GM18867 (cell line): ENCODE measurements around the gene LKAAEAR1.

Experiments
- ATAC-seq: cut with Tn5 transposase; IDR thresholded peaks from one replicate; pipeline ENCODE4 v1.9.1; 2021; ENCODE audit warnings: mild to moderate bottlenecking, moderate library complexity; ENCODE audit not compliant: unreplicated experiment

LKAAEAR1 gene

DNA sequence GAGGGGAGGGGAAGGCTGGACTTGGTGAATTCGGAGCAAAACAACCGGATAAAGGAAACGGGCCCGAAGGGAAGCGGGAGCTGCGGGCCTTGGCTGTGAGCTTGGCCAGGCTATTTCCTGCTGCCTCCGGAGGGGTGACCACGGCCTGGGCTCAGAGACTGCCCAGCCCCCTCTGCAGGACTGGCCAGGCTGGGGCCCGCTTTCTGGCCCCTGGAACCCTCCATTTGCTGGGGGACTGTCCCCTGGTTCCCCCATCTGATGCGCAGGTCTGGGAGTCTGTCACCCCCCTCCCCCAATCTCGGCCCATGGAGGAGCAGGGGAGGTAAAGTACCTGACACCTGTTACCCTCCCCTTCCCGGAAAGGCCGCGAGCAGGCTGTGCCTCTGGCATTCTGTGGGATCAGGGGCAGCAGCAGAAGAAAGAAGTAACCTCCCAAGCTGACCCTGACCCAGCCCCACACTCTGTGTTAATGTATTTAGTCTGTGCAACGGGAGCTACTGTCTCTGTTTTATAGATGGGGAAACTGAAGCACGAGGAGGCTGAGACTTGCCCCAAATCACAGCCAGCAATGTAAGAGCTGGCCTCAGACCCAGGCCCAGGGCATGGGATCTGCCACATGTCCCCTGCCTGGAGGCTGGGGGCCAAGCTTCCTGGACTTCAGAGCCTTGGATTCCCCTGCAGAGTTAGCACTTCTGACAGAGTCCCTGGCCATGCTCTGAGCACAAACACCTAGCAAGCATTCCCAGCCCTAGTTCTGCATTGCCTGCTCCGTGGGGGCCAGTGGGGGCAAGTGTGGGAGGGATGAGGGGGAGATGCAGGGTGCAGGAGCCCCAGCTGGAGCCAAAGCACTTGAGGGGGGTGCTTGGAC is 44.7 kb downstream of the LKAAEAR1 start:
- ATAC-seq = no peak

DNA sequence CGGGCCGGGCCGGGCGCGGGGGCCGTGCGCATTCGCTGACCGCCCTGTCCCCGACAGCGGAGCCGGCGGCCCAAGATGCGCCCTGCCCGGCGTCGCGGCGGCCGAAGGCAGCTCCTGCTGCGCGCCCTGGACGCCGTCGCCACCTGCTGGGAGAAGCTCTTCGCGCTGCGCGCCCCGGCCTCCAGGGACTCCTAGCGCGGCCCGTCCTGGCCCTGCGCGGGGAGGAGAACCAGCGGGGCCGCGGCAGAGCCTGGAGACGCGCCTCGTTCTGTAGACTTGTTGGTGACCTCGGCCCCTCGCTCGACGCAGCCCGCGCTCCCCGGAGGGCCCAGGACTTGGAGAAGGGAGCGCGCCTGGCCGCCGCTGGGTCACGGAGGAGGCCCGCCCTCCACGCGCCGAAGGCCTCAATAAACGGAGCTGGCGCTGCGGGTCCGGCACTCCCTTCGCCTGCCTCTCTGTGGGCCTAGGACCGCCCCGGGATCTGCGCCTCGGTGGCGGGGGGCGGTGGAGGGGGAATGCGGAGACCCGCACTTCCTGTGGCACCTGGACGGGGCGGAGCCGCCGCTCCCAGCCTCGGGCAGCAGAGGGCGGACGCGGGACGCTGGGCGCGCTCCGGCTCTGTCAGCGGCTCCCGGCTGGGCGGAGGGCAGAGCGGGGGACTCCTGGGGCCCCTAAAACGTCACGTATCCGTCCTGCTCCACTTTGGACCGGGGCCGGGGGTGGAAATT is 45.5 kb downstream of the LKAAEAR1 start:
- ATAC-seq = peak; percentile 53

DNA sequence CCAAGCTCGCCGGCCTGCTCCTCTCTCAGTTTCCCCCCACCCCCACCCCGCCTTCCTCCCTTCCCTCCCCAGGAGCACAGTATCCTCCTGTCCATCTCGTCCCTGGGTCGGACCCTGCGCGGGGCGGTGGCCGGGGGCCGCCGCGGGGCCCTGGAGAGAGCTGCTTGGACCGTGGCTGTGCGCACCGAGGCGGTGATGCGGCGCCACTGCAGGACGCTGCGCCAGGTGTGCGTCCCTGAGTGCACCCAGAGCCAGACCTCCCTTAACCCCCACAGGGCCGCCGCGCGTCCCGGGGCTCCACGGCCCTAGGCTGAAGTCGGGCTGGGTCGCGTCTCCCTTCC is 46.0 kb downstream of the LKAAEAR1 start:
- peak; percentile 28 for ATAC-seq

DNA sequence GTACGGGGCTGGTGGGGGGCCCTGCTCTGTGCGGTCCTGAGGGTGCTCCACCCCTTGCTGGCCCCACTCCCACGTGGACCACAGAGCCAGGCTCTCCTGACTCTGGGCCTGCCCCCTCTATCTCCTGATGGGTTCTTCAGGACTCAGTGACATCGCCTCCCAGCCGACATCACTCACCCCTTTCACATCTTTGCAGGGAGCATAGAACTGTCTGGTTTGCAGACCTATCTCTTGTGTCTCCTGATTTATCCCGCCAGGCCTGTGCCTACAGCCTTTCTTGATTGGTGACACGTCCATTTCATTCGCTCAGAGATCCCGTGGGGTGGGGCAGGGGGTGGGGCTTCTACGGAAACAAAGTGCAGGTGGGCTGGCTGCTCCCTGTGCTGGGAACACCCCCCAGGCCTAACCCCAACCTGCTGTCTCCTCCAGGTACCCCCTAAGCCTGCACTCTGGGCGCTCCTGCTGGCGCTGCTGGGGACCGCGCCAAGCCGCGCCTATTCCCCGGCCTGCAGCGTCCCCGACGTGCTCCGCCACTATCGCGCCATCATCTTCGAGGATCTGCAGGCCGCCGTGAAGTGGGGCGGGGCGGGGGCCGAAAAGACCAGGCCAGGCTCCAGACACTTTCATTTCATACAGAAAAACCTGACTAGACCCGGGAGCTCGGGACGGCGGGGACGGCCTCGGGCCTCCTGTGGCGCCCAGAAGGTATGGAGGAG is 46.5 kb downstream of the LKAAEAR1 start:
- ATAC-seq = no peak

DNA sequence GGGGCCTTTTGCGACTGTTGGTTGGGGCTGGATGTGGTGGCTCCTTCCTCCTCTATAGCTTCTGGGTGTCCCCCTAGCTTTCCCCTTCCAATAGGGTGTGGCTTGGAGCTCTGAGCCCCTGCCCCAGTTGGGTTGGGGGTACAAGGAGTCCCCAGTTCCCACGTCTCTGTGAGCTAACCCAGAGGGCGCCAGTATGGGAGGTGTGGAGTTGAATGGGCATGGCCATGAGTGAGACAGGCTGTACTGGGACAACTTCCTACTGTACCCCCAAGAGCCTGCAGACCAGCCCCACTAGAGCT is 47.0 kb downstream of the LKAAEAR1 start:
- ATAC-seq = no peak

DNA sequence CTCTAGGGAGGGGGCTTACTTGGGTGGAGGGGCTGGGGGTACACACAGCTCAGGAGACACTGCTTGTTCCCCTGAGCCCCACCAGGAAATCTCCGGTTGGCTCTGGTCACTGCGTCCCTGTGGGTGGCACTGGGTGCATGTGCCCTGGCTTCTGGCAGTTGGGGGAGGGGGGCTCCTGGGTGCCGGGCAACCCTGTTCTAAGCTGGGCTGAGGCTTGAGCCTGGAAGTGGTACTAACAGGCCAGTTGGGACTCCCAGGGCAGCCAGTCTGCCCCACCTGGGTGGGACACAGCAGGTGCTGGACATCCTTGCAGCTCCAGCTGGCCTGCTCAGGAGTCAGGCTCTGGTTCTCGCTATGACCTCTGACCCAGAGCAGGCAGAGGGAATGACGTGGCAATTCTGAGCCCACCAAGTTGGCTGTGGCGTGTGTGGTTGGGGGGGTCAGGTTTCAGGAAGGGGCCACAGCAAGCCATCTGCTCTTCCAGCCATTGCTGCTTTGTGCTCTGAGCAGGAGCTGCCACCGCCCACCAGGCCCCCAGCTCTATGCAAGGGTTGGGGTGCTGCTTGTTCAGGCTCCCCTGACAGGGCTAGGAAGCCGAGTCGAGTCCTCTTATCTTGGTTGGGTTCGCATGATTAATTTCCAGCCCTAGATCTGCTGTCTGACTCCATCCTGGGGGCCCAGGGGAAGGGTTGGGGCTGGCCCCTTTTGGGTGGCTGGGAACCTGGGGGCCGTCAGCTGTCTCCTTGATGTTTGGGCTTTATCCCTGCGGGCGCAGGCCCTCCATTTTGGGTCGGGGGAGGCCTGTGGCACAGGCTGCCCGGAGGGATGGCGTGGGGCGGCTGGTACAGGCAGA is 47.6 kb downstream of the LKAAEAR1 start:
- ATAC-seq = no peak

DNA sequence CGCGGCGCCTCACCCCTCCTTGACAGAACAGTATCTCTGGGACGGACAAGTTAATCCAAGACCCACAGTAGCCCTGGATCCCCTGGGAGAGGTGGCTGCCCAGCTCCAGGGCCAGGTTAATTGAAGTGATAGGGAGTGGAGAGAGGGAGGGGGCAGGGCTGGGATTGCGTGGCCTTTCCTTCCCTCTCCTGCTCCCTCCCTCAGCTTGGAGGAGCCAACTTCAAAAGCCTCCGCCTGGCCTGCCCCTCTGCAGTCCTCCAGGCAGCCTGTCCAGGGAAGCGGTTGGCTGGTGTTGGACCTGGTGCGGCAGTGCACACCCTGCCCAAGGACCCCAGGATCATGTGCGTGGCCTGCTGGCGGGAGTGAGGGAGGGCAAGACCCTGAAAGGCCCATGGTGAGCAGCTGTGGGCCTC is 48.3 kb downstream of the LKAAEAR1 start, which contains the start of gene C20orf204:
C20orf204 (plus strand) TSS at position 250 of the 413 bp plus-strand sequence; CDS start at position 392, 142 bp downstream.
- ATAC-seq = no peak

DNA sequence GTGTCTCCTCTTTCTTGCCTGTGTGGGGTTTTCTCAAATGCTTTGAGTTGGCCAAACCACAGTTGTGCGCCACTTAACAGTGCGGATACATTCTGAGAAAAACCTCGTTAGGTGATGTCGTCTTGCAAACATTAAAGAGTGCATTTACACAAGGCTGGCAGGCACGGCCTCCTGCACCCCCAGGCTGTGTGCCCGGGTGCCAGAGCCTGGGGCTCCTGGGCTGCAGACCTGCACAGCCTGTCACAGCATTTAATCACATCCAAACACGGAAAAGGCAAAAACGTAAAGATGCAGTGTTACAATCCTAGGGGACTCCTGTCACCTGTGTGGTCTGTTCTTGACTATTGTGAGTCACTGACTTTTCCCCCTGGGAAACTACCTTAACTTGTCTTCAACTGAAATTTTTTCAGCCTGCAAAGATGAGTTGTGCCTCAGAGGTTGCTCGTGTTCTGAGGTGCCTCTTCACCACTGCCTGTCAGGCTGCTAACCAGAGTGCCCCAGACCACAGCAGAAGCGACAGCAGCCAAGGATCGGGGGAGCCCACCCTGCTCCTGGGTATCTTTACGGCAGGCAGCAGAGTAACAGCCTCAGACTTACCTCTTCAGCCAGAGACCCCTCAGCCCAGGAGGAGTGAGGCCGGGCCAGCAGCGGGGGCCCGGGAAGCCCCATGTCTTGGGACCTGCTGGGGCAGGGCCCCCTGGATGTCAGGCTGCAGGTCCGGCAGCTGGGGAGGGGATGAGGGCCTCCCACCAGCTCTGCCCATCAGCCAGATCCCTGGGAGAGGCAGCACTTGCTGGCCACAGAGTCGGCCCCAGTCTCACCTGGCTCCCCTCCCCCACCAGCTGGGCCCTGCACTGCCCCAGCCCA is 48.9 kb downstream of the LKAAEAR1 start:
- no peak for ATAC-seq

DNA sequence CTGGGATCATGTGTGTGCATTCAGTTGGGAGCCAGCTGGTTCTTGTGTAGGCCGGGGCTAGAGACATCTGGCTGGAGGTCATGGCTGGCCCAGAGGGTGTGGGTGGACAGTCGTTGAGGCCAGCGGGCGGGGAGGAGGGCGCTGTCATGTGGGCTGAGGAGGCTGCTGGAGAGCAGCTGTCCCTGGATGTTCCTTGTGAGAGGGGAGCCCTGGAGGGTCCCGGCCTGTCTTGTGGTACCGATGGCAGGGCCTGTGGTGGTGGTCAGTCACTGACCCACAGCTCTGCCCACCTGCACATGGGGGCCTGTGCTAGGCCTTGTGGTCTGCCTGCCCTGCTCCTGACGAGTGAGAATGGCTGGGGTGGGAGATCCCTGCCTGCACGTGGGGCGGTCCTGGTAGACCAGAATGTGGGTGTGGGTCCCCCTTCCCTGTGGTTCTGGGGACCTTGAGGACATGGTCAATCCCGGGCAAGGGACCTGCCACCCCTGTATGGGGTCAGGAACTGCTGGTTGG is 50.2 kb downstream of the LKAAEAR1 start:
- ATAC-seq = no peak
